Prostate gland (tissue), 2 donors: ENCODE results near the gene PLOD2.
"Not testable (repeated sequence)": the region's sequence is repeated elsewhere in the genome, so short reads cannot be mapped to it uniquely, and the experiment has no call there.

Source experiments
- POLR2AphosphoS5 ChIP-seq: sonication (generic); formaldehyde crosslinking; IDR thresholded peaks from one replicate; pipeline ENCODE4 v1.6.1; 2017; ENCODE audit warnings: antibody characterized with exemption
- TF ChIP-seq, protein P1 (sequence below), 4 experiments: fragments of 200-600 bp in 2 of 4; fragments of 450-650 bp in 2 of 4; sonication (generic) in 2 of 4; IDR thresholded peaks; 1 replicate in 3 of 4; 2 replicates in 1 of 4; pipeline ENCODE4 v1.5.1; 2016 to 2019; ENCODE audit warnings: antibody characterized with exemption in 4 of 4, mild to moderate bottlenecking in 2 of 4, moderate library complexity in 2 of 4

DNA sequence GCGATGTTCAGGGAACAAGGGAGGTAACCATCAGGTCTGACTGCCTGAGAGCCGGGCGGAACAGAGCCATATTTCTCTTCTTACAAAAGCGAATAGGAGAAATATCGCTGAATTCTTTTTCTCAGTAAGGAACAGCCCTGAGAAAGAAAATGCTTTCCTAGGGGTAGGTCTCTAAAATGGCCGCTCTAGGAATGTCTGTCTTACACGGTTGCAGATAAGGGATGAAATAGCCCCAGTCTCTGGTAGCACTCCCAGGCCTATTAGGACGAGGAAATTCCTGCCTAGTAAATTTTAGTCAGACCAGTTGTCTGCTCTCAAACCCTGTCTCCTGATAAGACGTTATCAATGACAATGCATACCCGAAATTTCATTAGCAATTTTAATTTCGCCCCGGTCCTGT is 47.2 kb downstream of the PLOD2 start:
- TF ChIP-seq, protein P1, sequence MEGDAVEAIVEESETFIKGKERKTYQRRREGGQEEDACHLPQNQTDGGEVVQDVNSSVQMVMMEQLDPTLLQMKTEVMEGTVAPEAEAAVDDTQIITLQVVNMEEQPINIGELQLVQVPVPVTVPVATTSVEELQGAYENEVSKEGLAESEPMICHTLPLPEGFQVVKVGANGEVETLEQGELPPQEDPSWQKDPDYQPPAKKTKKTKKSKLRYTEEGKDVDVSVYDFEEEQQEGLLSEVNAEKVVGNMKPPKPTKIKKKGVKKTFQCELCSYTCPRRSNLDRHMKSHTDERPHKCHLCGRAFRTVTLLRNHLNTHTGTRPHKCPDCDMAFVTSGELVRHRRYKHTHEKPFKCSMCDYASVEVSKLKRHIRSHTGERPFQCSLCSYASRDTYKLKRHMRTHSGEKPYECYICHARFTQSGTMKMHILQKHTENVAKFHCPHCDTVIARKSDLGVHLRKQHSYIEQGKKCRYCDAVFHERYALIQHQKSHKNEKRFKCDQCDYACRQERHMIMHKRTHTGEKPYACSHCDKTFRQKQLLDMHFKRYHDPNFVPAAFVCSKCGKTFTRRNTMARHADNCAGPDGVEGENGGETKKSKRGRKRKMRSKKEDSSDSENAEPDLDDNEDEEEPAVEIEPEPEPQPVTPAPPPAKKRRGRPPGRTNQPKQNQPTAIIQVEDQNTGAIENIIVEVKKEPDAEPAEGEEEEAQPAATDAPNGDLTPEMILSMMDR (IDR thresholded peaks at IDR 0.05) = not testable (repeated sequence)
- TF ChIP-seq POLR2AphosphoS5 = not testable (repeated sequence)
